ENCODE measurements around the gene PTGDR. TPM values are rescaled to one million over a fixed set of nuclear protein-coding genes. Genes with fewer than 3 reads are reported as not detected.

PTGDR gene
- total RNA-seq, 1 experiment from 2014 or later, result not detected

GRCh38 chr14:52222901-52223300 is 44.6 kb upstream of the PTGDR start:
- Histone ChIP-seq H2AFZ (no peak overlapping the region), H3F3A (ENCODE audit: insufficient read depth, low read depth) (no peaks in the 10 kb centered on the region), H3K27ac (no peak overlapping the region), H3K4me3 (no peak overlapping the region), H3K79me2 (ENCODE audit: low read depth) (no peaks in the 10 kb centered on the region), H3K4me2 (no peak overlapping the region), H3K9me2 (ENCODE audit: insufficient read depth) (no peaks in the 10 kb centered on the region), H3K9me3 (ENCODE audit: insufficient read depth, low read depth) (no peaks in the 10 kb centered on the region), H4K20me1 (ENCODE audit: insufficient read depth) (no peaks in the 10 kb centered on the region), H3K27me3 (ENCODE audit: insufficient read depth, low read depth) (no peaks in the 10 kb centered on the region), H3K36me3 (ENCODE audit: low read depth) (no peaks in the 10 kb centered on the region), H3K4me1 (replicated peaks; ENCODE audit: insufficient read depth) (no peaks in the 10 kb centered on the region)
- BruUV-seq (replicated peaks), result no TSS peak
- intact Hi-C loops (cut with micrococcal nuclease; ENCODE audit: unreplicated experiment), result no loop called here
- no peak for DNase-seq
- ChIA-PET POLR2A (ENCODE audit: unreplicated experiment) (no interaction called here), CTCF (no interaction called here)
- TF ChIP-seq CTCF (conservative IDR thresholded peaks at IDR 0.05) (no peak), EZH2 (IDR thresholded peaks at IDR 0.05; ENCODE audit: low read depth) (no peak)

GRCh38 chr14:52227619-52228222 is 39.8 kb upstream of the PTGDR start:
- no peaks in the 10 kb centered on the region for H4K20me1 ChIP-seq (ENCODE audit: insufficient read depth)
- no peak for DNase-seq
- ChIA-PET POLR2A (ENCODE audit: unreplicated experiment) (no interaction called here), CTCF (no interaction called here)
- no peaks in the 10 kb centered on the region for H3F3A ChIP-seq (ENCODE audit: insufficient read depth, low read depth)
- no peaks in the 10 kb centered on the region for H3K9me2 ChIP-seq (ENCODE audit: insufficient read depth)
- no peaks in the 10 kb centered on the region for H3K9me3 ChIP-seq (ENCODE audit: insufficient read depth, low read depth)
- no peaks in the 10 kb centered on the region for H3K27me3 ChIP-seq (ENCODE audit: insufficient read depth, low read depth)
- H3K79me2 ChIP-seq (ENCODE audit: low read depth), result no peaks in the 10 kb centered on the region
- TF ChIP-seq EZH2 (IDR thresholded peaks at IDR 0.05; ENCODE audit: low read depth) (no peak), CTCF (conservative IDR thresholded peaks at IDR 0.05) (no peak)
- H3K27ac ChIP-seq, result no peak overlapping the region
- H3K4me2 ChIP-seq, result no peak overlapping the region
- no peak overlapping the region for H3K4me3 ChIP-seq
- H3K4me1 ChIP-seq (replicated peaks; ENCODE audit: insufficient read depth), result no peaks in the 10 kb centered on the region
- no peaks in the 10 kb centered on the region for H3K36me3 ChIP-seq (ENCODE audit: low read depth)
- intact Hi-C loops (cut with micrococcal nuclease; ENCODE audit: unreplicated experiment), result no loop called here
- H2AFZ ChIP-seq, result no peak overlapping the region
- no TSS peak for BruUV-seq (replicated peaks)

GRCh38 chr14:52233693-52234092 is 33.8 kb upstream of the PTGDR start:
- H3K9me3 ChIP-seq (ENCODE audit: insufficient read depth, low read depth), result no peaks in the 10 kb centered on the region
- no TSS peak for BruUV-seq (replicated peaks)
- no peaks in the 10 kb centered on the region for H3K9me2 ChIP-seq (ENCODE audit: insufficient read depth)
- no peak overlapping the region for H3K4me3 ChIP-seq
- H3K4me1 ChIP-seq (replicated peaks; ENCODE audit: insufficient read depth), result no peaks in the 10 kb centered on the region
- H3K27ac ChIP-seq, result no peak overlapping the region
- H2AFZ ChIP-seq, result no peak overlapping the region
- H3K27me3 ChIP-seq (ENCODE audit: insufficient read depth, low read depth), result no peaks in the 10 kb centered on the region
- TF ChIP-seq CTCF (conservative IDR thresholded peaks at IDR 0.05), result no peak
- TF ChIP-seq EZH2 (IDR thresholded peaks at IDR 0.05; ENCODE audit: low read depth), result no peak
- ChIA-PET CTCF (no interaction called here), POLR2A (ENCODE audit: unreplicated experiment) (no interaction called here)
- H3K36me3 ChIP-seq (ENCODE audit: low read depth), result no peaks in the 10 kb centered on the region
- no peaks in the 10 kb centered on the region for H4K20me1 ChIP-seq (ENCODE audit: insufficient read depth)
- H3F3A ChIP-seq (ENCODE audit: insufficient read depth, low read depth), result no peaks in the 10 kb centered on the region
- intact Hi-C loops (cut with micrococcal nuclease; ENCODE audit: unreplicated experiment), result no loop called here
- H3K79me2 ChIP-seq (ENCODE audit: low read depth), result no peaks in the 10 kb centered on the region
- H3K4me2 ChIP-seq, result no peak overlapping the region
- DNase-seq, result no peak

Measured in PC-9 (cell line).